Fibroblast of lung (primary cell): ENCODE results near the gene HCLS1.

ENCODE experiments used
- EZH2 ChIP-seq: IDR thresholded peaks from 2 replicates; pipeline ENCODE4 v1.5.1; 2012; ENCODE audit warnings: low read length, control low read depth, mild to moderate bottlenecking; ENCODE audit errors: missing control alignments
- TF ChIP-seq, protein P1 (sequence below), 2 donors: IDR thresholded peaks in 1 of 2; conservative IDR thresholded peaks in 1 of 2; 1 replicate in 1 of 2; 2 replicates in 1 of 2; pipeline ENCODE4 v1.5.1; 2011 to 2012; ENCODE audit warnings: low read length in 2 of 2, control low read depth in 1 of 2, inconsistent platforms in 1 of 2, low read depth in 1 of 2, mild to moderate bottlenecking in 1 of 2

DNA sequence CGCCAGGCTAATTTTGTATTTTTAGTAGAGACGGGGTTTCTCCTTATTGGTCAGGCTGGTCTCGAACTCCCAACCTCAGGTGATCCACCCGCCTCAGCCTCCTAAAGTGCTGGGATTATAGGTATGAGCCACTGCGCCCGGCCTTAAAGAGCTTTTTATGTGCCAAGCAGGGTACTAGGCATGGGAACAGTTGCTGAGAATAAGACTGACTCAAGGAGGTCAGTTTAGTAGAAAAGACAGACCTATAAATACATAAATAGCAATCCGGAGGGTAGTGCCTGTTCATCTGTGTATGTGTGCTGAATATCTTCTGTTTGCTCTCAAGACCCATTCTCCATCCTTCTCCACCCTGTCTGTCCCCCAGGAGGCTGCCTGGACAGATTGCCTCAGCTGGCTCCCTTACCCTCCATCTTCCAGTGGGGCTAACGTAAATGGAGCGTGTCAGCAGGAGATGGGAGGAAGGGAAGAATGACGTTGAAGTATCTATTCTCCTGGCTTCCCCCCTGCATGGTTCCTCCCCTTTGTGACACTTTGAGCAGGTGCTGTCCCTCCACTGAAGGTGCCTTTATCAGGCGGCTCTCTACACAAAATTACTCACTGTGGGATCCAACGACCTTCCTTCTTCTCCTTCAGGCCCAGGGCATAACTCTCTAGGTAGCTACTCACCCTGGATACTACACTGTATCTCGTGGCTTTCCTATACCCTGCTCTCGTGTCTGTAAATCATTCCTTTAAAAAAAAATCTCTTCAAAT lies 36.4 kb downstream of the HCLS1 start:
- TF ChIP-seq, protein P1, sequence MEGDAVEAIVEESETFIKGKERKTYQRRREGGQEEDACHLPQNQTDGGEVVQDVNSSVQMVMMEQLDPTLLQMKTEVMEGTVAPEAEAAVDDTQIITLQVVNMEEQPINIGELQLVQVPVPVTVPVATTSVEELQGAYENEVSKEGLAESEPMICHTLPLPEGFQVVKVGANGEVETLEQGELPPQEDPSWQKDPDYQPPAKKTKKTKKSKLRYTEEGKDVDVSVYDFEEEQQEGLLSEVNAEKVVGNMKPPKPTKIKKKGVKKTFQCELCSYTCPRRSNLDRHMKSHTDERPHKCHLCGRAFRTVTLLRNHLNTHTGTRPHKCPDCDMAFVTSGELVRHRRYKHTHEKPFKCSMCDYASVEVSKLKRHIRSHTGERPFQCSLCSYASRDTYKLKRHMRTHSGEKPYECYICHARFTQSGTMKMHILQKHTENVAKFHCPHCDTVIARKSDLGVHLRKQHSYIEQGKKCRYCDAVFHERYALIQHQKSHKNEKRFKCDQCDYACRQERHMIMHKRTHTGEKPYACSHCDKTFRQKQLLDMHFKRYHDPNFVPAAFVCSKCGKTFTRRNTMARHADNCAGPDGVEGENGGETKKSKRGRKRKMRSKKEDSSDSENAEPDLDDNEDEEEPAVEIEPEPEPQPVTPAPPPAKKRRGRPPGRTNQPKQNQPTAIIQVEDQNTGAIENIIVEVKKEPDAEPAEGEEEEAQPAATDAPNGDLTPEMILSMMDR (conservative IDR thresholded peaks at IDR 0.05 in 1 of 2, IDR thresholded peaks at IDR 0.05 in 1 of 2; ENCODE audit: low read depth in 1 of 2, low read length in 2 of 2), result no peak
- no peak for TF ChIP-seq EZH2
